ENCODE measurements around the gene MAEA. TPM values are rescaled to one million over a fixed set of nuclear protein-coding genes. Genes with fewer than 3 reads are reported as not detected.
A peak's percentile ranks its signal among the peaks of the same experiment; 100 is the strongest.

Gene MAEA
- total and polyA plus RNA-seq, 11 donors, result 38.1 to 57.2 (median 45.1) TPM

DNA sequence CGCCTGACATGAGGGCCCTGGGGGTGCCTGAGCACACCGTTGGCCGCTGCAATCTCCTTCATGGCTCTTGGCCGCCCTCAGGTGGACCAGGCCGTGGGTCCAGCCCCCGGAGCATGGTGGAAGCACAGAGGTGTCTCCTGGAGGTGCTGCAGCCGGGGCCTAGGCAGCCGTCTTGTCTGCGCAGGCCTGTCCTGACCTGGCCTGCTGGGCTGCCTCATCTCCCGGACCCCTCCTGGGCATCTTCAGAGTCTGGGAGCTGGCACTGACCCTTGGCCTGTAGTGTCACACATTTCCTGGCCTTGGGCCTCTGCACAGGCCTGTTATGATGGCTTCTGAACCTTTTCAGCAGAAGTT is 78.2 kb downstream of the MAEA start:
- Histone ChIP-seq H3K4me3 (no peak overlapping the region), H3K36me3 (peaks cover 0 to 56% (median 11%) of the 10 kb centered on the region in 9 donors), H3K4me1 (no peaks in the 10 kb centered on the region), H3K27me3 (no peaks in the 10 kb centered on the region), H3K9me3 (no peaks in the 10 kb centered on the region), H3K27ac (no peak overlapping the region)
- DNase-seq (peak in 2 of 5 donors; percentile 10 to 49), ATAC-seq (no peak)
- WGBS, 4 donors, result 88 to 92% (median 91%) methylated on average over 9 to 10 of the region's 10 CpGs
- intact Hi-C loops (cut with DNase I), result loop anchor here in 2 of 10 donors (5.0 kb wide), 2 partner anchors 144 to 249 kb away; no protein-coding TSS in a partner anchor
- TF ChIP-seq, protein P1, sequence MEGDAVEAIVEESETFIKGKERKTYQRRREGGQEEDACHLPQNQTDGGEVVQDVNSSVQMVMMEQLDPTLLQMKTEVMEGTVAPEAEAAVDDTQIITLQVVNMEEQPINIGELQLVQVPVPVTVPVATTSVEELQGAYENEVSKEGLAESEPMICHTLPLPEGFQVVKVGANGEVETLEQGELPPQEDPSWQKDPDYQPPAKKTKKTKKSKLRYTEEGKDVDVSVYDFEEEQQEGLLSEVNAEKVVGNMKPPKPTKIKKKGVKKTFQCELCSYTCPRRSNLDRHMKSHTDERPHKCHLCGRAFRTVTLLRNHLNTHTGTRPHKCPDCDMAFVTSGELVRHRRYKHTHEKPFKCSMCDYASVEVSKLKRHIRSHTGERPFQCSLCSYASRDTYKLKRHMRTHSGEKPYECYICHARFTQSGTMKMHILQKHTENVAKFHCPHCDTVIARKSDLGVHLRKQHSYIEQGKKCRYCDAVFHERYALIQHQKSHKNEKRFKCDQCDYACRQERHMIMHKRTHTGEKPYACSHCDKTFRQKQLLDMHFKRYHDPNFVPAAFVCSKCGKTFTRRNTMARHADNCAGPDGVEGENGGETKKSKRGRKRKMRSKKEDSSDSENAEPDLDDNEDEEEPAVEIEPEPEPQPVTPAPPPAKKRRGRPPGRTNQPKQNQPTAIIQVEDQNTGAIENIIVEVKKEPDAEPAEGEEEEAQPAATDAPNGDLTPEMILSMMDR (IDR thresholded peaks at IDR 0.05), result no peak
- TF ChIP-seq POLR2A (IDR thresholded peaks at IDR 0.05), result no peak

DNA sequence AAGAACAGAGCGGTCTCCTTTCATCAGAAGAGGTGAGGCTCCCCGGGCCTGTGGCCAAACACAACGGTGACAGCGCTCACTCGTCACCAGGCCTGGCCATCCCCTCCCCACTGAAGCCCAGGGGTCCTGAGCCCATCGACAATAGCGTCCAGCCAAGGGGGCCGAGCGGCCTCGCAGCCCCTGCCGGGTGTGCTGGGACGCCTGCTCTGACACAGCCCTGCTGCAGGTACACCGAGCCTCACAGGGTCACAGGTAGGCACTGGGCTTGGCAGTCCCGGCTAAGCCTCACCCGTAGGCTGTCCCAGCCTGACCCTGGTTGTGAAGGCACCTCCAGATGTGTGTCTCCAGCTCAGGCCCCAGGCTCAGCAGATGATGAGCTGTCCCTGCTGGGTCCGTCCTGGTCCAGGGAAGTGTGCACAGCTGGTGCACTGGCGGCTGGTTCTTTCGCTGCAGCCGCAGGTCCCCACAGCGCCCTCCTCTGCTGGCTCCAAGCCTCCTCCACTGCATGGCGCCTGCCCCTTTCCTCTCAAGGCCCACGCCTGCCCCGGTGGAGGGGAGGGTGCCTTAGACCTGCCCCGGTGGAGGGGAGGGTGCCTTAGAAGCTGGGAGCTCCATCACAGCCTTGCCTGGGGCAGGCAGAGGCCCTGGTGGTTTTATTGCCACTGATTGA is 78.9 kb downstream of the MAEA start:
- ATAC-seq (no peak), DNase-seq (peak in 2 of 5 donors; percentile 13 to 54)
- no peak overlapping the region for H3K4me3 ChIP-seq
- TF ChIP-seq, protein P1 (IDR thresholded peaks at IDR 0.05), result no peak
- TF ChIP-seq POLR2A (IDR thresholded peaks at IDR 0.05), result no peak
- peaks cover 0 to 56% (median 17%) of the 10 kb centered on the region in 9 donors for H3K36me3 ChIP-seq
- 89 to 94% (median 91%) methylated on average over 2 to 24 of the region's 24 CpGs for WGBS, 4 donors
- no peaks in the 10 kb centered on the region for H3K27me3 ChIP-seq
- no peaks in the 10 kb centered on the region for H3K9me3 ChIP-seq
- intact Hi-C loops (cut with DNase I), result loop anchor here in 2 of 10 donors (5.0 kb wide), 2 partner anchors 144 to 249 kb away; no protein-coding TSS in a partner anchor
- H3K4me1 ChIP-seq, result no peaks in the 10 kb centered on the region
- H3K27ac ChIP-seq, result no peak overlapping the region

DNA sequence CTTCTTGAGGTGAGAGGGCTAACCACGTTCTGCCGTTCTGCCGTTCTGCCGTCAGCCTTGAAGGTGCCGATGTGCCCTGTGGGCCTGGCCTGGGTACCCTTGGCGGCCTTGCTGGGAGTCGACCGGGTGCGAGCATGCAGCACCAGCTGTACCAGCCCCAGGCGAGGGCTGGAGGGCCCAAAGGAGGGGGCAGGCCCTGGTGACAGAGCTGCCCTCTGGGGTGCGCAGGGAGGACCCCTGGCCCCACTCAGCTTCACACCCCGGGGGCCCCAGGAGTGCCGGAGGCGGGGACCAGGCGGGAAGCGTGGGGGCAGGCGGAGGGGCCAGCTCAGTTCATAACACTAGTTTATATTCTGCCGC is 79.4 kb downstream of the MAEA start:
- DNase-seq (peak in 2 of 5 donors; percentile 9 to 49), ATAC-seq (no peak)
- TF ChIP-seq, protein P1 (IDR thresholded peaks at IDR 0.05), result no peak
- no peak for TF ChIP-seq POLR2A (IDR thresholded peaks at IDR 0.05)
- 93 to 97% (median 96%) methylated on average over 15 to 18 of the region's 18 CpGs for WGBS, 4 donors
- Histone ChIP-seq H3K4me3 (no peak overlapping the region), H3K27me3 (no peaks in the 10 kb centered on the region), H3K4me1 (no peaks in the 10 kb centered on the region), H3K36me3 (peaks cover 0 to 56% (median 17%) of the 10 kb centered on the region in 9 donors), H3K9me3 (no peaks in the 10 kb centered on the region), H3K27ac (no peak overlapping the region)
- intact Hi-C loops (cut with DNase I), result loop anchor here in 2 of 10 donors (5.0 kb wide), 2 partner anchors 143 to 248 kb away; no protein-coding TSS in a partner anchor

DNA sequence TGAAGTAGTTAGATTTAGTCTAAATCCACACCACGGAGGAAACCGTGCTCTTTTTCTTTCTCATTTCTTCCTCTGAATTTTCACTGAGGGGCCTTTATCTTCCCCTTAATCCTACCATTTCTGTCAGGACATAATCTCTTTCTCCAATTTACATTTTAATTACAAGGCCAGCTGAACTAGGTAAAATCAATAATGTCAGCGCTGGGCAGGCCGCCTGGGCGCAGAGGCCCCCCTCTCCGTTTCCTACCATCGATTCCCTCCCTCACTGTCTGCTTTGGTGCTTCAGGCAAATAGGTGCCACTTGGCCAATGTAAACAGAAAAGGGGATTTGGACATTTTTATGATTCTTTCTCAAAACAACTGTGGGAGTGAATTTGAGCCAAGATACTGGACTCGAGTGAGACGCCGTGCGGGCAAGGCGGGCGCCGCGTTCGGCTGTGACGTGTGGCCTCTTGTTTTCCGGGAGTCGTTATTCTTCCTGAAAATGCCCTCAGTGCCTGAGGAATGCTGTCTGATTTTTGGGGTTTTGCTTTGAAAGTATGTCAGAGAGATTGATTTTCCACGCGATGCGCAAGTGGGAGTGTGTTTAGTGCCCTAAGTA is 79.9 kb downstream of the MAEA start:
- Histone ChIP-seq H3K27me3 (no peaks in the 10 kb centered on the region), H3K36me3 (peaks cover 0 to 56% (median 17%) of the 10 kb centered on the region in 9 donors), H3K4me1 (no peaks in the 10 kb centered on the region), H3K4me3 (no peak overlapping the region), H3K9me3 (no peaks in the 10 kb centered on the region), H3K27ac (no peak overlapping the region)
- TF ChIP-seq, protein P1 (IDR thresholded peaks at IDR 0.05), result no peak
- no peak for TF ChIP-seq POLR2A (IDR thresholded peaks at IDR 0.05)
- DNase-seq (peak in 1 of 5 donors; percentile 23), ATAC-seq (no peak)
- 94 to 96% (median 95%) methylated on average over 22 of the region's 22 CpGs for WGBS, 4 donors
- intact Hi-C loops (cut with DNase I), result loop anchor here in 2 of 10 donors (5.0 kb wide), 2 partner anchors 143 to 248 kb away; no protein-coding TSS in a partner anchor
